Gastrocnemius medialis (tissue), 4 donors: Measurements from ENCODE around the gene THOC6.

ENCODE experiments used
- POLR2A ChIP-seq, 2 donors: fragments of 450-650 bp; IDR thresholded peaks; one replicate each; pipeline ENCODE4 v1.6.1; 2017; ENCODE audit warnings: antibody characterized with exemption in 2 of 2, mild to moderate bottlenecking in 2 of 2, moderate library complexity in 2 of 2
- TF ChIP-seq, protein P1 (sequence below), 5 experiments: fragments of 450-650 bp in 3 of 5; fragments of 200-600 bp in 2 of 5; sonication (generic) in 2 of 5; IDR thresholded peaks in 4 of 5; conservative IDR thresholded peaks in 1 of 5; 1 replicate in 4 of 5; 2 replicates in 1 of 5; pipeline ENCODE4 v1.5.1; 2016 to 2019; ENCODE audit warnings: antibody characterized with exemption in 5 of 5, mild to moderate bottlenecking in 3 of 5, moderate library complexity in 3 of 5

DNA sequence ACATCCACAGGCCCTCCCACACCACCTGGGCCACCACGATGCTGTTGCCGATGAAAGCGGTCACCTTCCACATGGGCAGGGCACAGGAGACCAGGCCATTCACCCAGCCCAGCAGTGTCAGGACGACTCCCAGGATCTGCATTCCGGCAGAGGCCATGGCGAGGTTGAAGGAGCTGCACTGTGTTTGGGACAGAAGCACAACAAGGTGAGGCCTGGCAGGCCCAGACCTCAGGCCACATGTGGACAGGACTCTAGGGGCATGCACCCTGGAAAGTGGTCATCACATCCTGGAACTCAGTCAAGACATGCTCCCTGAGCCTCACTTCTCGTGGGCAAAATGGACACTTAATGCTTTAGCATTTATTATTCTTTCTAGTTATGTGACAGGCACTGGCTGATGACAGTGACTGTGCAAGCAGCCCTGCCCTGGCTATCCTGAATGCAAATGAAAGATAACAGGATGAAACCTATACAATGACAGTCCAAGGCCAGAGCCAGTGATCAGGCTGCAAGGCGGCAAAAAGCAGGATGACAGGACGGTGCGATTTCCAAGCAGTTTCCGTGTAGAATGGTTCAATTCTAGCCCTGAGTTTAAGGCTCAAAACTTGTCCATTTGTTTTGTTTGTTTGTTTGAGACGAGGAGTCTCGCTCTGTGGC is 7.8 kb upstream of the THOC6 start:
- TF ChIP-seq, protein P1, sequence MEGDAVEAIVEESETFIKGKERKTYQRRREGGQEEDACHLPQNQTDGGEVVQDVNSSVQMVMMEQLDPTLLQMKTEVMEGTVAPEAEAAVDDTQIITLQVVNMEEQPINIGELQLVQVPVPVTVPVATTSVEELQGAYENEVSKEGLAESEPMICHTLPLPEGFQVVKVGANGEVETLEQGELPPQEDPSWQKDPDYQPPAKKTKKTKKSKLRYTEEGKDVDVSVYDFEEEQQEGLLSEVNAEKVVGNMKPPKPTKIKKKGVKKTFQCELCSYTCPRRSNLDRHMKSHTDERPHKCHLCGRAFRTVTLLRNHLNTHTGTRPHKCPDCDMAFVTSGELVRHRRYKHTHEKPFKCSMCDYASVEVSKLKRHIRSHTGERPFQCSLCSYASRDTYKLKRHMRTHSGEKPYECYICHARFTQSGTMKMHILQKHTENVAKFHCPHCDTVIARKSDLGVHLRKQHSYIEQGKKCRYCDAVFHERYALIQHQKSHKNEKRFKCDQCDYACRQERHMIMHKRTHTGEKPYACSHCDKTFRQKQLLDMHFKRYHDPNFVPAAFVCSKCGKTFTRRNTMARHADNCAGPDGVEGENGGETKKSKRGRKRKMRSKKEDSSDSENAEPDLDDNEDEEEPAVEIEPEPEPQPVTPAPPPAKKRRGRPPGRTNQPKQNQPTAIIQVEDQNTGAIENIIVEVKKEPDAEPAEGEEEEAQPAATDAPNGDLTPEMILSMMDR (IDR thresholded peaks at IDR 0.05 in 4 of 5, conservative IDR thresholded peaks at IDR 0.05 in 1 of 5): no peak
- no peak for TF ChIP-seq POLR2A (IDR thresholded peaks at IDR 0.05)
